C1 segment of cervical spinal cord (tissue), 14 donors: Measurements from ENCODE around the gene KLHL6.

Experiments used
- DNase-seq, 14 donors: peaks; one replicate each; lab custom pipeline; 2025; lab: John Stamatoyannopoulos, UW

The KLHL6 gene

GRCh38 chr3:183506674-183507320 is 48.7 kb downstream of the KLHL6 start:
- DNase-seq, result no peak

GRCh38 chr3:183504597-183504996 is 50.9 kb downstream of the KLHL6 start:
- DNase-seq, result no peak

GRCh38 chr3:183503746-183504145 is 51.8 kb downstream of the KLHL6 start:
- DNase-seq, result no peak

GRCh38 chr3:183502237-183503181 is 53.0 kb downstream of the KLHL6 start:
- DNase-seq, result peak in 6 of 14 donors; percentile 6 to 28 (median 14)

GRCh38 chr3:183500981-183501704 is 54.4 kb downstream of the KLHL6 start:
- no peak for DNase-seq

GRCh38 chr3:183500319-183500718 is 55.2 kb downstream of the KLHL6 start:
- no peak for DNase-seq

- no peak for DNase-seq
Measured at GRCh38 chr3:183498634-183499033, 56.9 kb downstream of the KLHL6 start.

GRCh38 chr3:183497313-183497712 is 58.2 kb downstream of the KLHL6 start:
- no peak for DNase-seq

GRCh38 chr3:183496311-183496710 is 59.2 kb downstream of the KLHL6 start:
- DNase-seq, result no peak

- no peak for DNase-seq
Measured at GRCh38 chr3:183494341-183494740, 61.2 kb downstream of the KLHL6 start.

GRCh38 chr3:183493296-183494045 is 62.0 kb downstream of the KLHL6 start:
- DNase-seq, result no peak

GRCh38 chr3:183492849-183493179 is 62.7 kb downstream of the KLHL6 start:
- DNase-seq, result no peak

- DNase-seq, result no peak
Measured at GRCh38 chr3:183491923-183492848, 63.3 kb downstream of the KLHL6 start.

GRCh38 chr3:183491109-183491922 is 64.2 kb downstream of the KLHL6 start:
- no peak for DNase-seq

GRCh38 chr3:183490653-183491052 is 64.9 kb downstream of the KLHL6 start:
- no peak for DNase-seq

- no peak for DNase-seq
Measured at GRCh38 chr3:183490211-183490601, 65.3 kb downstream of the KLHL6 start.

- no peak for DNase-seq
Measured at GRCh38 chr3:183489455-183490210, 65.9 kb downstream of the KLHL6 start.

GRCh38 chr3:183488343-183488742 is 67.2 kb downstream of the KLHL6 start:
- DNase-seq, result no peak

- DNase-seq, result no peak
Measured at GRCh38 chr3:183487896-183488295, 67.6 kb downstream of the KLHL6 start.
